Measurements from ENCODE around the gene GGTLC1. TPM values are rescaled to one million over a fixed set of nuclear protein-coding genes. Genes with fewer than 3 reads are reported as not detected.
A peak's percentile ranks its signal among the peaks of the same experiment; 100 is the strongest.

Gene GGTLC1
- total RNA-seq, 1 donor from 2014 or later, result 57.2 TPM

DNA sequence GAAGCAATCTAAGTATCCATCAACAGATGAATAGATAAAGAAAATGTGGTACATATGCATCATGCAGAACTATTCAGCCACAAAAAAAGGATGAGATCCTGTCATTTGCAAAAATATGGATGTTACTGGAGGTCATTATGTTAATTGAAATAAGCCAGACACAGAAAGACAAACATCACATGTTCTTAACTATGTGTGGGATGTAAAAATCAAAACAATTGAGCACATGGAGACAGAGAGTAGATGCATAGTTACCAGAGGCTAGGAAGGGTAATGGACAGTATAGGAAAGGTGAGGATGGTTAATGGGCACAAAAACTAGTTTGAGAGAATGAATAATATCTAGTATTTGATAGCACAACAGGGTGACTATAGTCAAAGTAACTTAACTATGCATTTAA is 26.3 kb downstream of the GGTLC1 start:
- no peaks in the 10 kb centered on the region for H3K9me3 ChIP-seq
- H3K36me3 ChIP-seq, result no peaks in the 10 kb centered on the region
- intact Hi-C loops (cut with DNase I), result no loop called here
- no peak overlapping the region for H3K27ac ChIP-seq
- ATAC-seq, result no peak
- no peak overlapping the region for H3K4me3 ChIP-seq
- DNase-seq, result no peak
- H3K4me1 ChIP-seq, result no peaks in the 10 kb centered on the region
- no peak for TF ChIP-seq CTCF (IDR thresholded peaks at IDR 0.05)
- H3K27me3 ChIP-seq (ENCODE audit: low read depth), result no peaks in the 10 kb centered on the region

DNA sequence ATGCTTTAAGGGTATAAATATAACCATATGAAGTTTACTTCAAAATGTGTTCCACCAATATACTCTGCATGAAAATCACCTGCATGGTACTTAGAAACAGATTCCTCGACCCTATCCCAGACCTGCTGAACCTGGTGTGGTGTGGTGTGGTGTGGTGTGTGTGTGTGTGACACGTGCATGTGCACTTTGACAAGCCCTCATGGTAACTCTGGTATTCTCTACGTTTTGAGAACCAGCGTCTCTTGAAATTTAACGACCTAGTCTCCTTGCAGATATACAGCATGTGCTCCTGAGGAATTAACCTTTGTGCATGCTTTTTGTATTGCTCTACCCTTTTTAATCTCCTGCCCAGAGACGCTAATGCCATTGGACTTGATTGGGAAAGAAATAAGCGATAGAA is 29.5 kb downstream of the GGTLC1 start:
- no peak for TF ChIP-seq CTCF (IDR thresholded peaks at IDR 0.05)
- no peak overlapping the region for H3K27ac ChIP-seq
- DNase-seq (no peak), ATAC-seq (no peak)
- H3K27me3 ChIP-seq (ENCODE audit: low read depth), result no peaks in the 10 kb centered on the region
- intact Hi-C loops (cut with DNase I), result no loop called here
- no peak overlapping the region for H3K4me3 ChIP-seq
- H3K36me3 ChIP-seq, result no peaks in the 10 kb centered on the region
- no peaks in the 10 kb centered on the region for H3K4me1 ChIP-seq
- no peaks in the 10 kb centered on the region for H3K9me3 ChIP-seq

DNA sequence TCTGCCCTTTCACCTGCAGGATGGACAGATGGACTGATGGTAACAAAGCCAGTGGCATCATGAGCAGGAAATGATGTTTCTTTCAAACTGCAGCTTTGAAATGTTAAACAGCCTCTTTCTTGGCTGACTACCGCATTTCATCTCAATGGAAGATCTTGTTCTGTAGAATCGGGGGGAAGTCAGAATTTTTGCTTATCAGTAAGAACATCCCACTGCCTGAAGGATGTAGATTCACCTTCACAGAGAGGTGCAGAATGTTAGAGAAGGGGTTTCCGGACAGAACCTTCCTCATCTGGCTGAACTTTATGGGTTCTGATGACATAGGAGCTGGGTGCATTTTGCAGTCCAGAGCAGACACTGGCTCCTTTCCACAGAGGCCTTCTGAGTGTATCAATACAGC is 32.7 kb downstream of the GGTLC1 start:
- Histone ChIP-seq H3K36me3 (no peaks in the 10 kb centered on the region), H3K27ac (no peak overlapping the region), H3K4me3 (no peak overlapping the region), H3K9me3 (no peaks in the 10 kb centered on the region), H3K4me1 (no peaks in the 10 kb centered on the region), H3K27me3 (ENCODE audit: low read depth) (no peaks in the 10 kb centered on the region)
- DNase-seq (no peak), ATAC-seq (no peak)
- no peak for TF ChIP-seq CTCF (IDR thresholded peaks at IDR 0.05)
- intact Hi-C loops (cut with DNase I), result no loop called here

GRCh38 chr20:23954008-23954745 is 34.4 kb downstream of the GGTLC1 start:
- H3K4me1 ChIP-seq, result no peaks in the 10 kb centered on the region
- peak; percentile 59 to 65 for ATAC-seq
- H3K27me3 ChIP-seq (ENCODE audit: low read depth), result peaks cover 3% of the 10 kb centered on the region
- TF ChIP-seq CTCF (IDR thresholded peaks at IDR 0.05), result no peak
- no peaks in the 10 kb centered on the region for H3K36me3 ChIP-seq
- no peaks in the 10 kb centered on the region for H3K9me3 ChIP-seq
- H3K27ac ChIP-seq, result no peak overlapping the region
- no peak overlapping the region for H3K4me3 ChIP-seq
- no peak for DNase-seq
- intact Hi-C loops (cut with DNase I), result no loop called here

GRCh38 chr20:23946206-23946605 is 42.4 kb downstream of the GGTLC1 start:
- no peak for TF ChIP-seq CTCF (IDR thresholded peaks at IDR 0.05)
- Histone ChIP-seq H3K4me1 (no peaks in the 10 kb centered on the region), H3K36me3 (no peaks in the 10 kb centered on the region), H3K4me3 (no peak overlapping the region), H3K27ac (no peak overlapping the region), H3K9me3 (no peaks in the 10 kb centered on the region), H3K27me3 (ENCODE audit: low read depth) (peaks cover 3% of the 10 kb centered on the region)
- ATAC-seq (no peak), DNase-seq (no peak)
- intact Hi-C loops (cut with DNase I), result no loop called here

Measured in lower lobe of right lung (tissue), 2 donors.